Ecto neural progenitor cell (in vitro differentiated cells): ENCODE data around the gene SLC43A1.

Experiments
- DNase-seq: peaks from one replicate; pipeline ENCODE4 v3.0.0-alpha.2; 2018; ENCODE audit warnings: low spot score

The SLC43A1 gene

DNA sequence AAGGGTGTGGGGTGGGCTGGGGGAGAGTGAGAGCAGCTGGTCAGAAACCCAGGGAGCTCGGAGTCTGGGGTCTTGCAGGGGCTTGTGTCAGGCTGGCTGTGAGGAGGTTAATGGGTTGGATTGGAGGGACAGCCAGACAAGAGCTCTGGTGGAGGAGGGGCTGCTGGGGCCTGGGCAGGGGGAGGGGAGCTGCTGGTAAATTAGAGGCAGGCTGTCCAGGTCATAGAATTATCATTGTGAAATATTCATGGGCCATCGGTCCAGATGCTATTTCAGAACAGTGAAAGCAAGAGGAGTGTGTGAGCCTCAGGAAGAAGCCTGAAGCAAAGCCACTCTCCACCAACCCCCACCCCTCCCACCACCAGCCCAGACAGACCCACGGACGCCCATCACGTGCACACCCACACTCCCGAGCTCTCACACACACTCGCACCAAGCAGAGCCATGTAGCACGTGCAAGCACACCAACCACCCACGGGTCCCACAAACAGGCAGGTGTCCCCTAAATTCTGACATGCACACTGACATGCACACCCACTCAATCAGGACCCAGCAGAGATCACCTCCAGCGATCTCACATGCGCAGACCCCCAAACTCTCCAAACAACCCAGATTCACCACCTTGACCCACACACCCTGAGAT, 36.4 kb downstream of the SLC43A1 start:
- no peak for DNase-seq

DNA sequence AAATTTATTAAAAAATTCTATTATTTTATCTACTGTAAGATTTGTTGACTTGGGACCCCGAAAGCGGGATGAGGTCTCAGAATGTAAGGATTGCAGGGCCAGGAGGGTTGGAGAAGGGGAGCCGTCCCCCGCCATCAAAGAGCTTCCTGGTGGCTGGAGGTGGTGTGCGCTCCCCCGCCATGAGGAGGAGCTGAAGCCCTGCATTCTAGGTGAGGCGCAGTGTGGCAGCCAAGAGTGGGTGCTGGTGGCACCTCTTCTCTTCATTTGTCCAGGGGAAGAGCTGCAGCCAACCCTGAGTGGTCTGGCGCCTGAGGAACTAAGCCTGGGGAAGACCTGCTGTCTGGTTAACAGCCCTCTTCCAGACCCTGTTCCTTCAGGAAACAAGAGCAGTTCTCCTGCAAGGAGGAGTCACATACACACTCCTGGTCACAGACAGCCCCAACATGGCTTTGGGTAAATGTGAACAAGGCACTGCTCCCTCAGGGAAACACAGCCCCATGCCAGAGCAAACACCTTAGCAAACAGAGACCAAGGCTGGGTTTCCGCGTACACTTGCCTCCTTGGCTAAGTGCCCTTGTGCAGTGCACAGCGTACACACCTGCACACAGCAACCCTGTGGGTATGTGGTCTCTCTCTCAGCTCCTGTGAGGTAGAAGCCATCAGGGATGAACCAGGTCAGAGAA, 37.9 kb downstream of the SLC43A1 start:
- DNase-seq = no peak

DNA sequence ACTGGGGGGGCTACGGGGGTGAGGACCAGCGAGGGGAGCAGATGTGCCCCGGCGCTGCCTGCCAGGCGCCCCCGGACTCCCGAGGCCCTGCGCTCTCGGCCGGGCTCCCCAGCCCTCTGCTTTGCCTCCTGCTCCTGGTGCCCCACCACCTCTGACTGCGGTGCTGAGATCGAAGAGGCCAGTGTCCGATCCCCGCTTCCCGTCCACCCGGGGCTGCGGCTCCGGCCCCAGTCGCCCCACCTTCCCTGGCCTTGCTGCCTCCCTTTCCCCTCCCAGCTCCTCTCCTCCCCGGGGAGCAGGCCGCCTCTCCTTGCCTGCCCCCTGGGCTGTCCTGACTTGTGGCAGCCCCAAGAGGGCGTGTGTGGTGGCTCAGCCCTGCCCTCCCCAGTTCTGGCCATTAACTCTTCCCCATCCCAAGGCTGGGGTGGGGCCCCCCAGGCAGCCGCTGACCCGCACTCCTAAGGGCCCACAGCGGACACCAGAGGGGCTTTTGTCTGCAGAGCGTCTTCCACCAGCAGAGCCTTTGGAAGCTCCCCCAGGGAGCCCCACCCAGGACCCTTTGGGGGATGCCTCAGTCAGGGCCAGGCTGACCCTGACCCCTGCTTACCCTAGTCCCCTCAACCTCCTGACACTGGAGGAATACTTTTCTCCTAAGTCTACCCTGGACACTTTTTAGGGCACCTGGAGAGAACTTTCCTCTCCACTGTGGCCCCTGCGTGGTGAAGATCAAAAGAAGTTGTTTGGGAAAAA, 38.6 kb downstream of the SLC43A1 start:
- no peak for DNase-seq

DNA sequence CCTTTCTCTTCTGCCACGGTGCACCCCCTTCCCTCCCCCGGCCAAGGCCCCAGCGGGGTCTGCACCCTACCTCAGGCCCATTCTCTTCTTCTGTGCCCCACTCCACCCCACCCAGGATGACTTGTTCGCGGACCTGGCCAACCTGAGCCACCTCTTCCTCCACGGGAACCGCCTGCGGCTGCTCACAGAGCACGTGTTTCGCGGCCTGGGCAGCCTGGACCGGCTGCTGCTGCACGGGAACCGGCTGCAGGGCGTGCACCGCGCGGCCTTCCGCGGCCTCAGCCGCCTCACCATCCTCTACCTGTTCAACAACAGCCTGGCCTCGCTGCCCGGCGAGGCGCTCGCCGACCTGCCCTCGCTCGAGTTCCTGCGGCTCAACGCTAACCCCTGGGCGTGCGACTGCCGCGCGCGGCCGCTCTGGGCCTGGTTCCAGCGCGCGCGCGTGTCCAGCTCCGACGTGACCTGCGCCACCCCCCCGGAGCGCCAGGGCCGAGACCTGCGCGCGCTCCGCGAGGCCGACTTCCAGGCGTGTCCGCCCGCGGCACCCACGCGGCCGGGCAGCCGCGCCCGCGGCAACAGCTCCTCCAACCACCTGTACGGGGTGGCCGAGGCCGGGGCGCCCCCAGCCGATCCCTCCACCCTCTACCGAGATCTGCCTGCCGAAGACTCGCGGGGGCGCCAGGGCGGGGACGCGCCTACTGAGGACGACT, 39.3 kb downstream of the SLC43A1 start:
- DNase-seq = peak; percentile 67

DNA sequence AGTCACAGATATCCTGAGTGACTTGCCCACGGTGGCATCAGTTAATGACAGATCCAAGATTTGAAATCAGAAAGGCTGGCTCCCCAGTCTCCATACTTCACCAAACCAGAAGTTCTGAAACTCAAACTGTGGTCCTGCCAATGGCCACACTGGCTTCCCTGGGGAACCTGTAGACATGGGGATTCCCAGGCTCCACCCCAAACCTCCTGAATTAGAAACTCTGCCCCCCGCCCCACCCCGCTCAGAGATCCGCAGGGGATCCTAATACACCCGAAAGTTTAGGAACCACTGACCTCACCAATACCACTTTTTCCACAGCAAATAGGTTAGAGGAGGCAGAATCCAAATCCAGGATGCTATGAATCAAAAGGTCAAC, 39.8 kb downstream of the SLC43A1 start:
- no peak for DNase-seq

DNA sequence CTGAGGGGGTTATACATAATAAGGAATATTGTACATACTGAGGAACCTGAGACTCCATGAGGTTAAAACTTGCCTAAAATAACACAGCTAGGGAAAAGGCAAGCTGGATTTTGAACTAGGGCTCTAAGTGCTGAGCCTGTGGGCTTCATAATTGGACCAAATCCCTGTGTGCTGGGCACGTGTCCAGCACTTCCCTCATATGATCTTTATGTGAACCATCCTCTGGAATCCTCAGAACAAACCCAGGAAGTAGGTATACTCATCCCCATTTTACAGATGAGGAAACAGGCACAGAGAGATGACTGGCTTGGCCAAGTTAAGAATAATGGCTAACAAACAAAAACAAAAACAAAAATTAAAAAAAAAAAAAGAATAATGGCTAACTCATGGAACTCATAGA, 40.3 kb downstream of the SLC43A1 start:
- no peak for DNase-seq

DNA sequence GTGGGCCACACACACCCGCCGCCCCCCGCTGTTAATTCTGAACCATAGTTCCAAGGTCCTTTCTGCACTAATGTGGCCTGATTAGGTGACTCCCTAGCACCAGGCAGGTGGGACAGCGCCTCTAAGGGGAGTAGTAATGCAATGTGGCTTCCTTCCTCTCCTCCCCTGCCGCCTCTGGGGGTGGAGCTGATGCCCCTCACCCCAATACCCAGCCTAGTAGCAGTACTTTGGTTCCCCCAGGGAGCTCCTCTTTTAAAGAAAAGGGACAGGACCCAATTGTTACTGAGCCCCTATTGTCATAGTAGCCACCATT, 40.7 kb downstream of the SLC43A1 start:
- no peak for DNase-seq

DNA sequence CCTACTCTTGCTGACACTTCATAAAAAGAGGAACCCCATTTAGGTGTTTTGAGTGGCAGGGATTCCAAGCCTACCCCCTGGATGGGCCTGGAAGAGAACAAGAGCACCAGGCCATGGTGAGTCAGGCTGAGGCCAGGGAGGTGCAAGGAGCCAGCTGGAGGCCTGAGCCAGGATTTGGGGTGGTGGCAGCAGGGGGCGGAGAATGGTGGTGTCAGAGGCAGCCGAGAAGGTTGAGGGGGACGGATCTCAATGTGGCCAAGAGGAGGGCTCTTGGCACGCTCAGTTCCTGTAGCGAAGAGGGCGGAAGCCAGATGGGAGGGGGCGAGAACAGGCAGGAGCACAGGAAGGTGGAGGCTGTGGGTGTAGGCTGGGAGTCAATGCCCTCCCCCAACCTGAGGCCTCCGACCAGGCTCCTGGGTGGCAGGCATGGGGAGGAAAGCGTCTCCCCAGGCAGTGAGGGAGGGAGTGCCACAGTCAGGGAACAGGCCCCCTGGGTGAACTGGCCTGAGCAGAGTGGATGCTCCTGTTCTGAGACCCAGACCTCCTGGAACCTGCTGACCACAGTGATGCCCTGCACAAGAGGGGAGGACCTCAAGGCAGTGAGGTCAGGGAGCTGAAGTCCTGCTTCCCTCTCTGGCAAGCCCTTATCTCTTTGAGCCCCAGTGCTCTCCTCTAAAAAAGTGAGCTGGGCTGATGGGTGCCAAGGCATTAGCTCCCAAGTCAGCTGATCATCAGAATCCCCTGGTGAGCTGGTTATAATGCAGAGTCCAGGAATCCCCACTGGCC, 41.3 kb downstream of the SLC43A1 start:
- no peak for DNase-seq

DNA sequence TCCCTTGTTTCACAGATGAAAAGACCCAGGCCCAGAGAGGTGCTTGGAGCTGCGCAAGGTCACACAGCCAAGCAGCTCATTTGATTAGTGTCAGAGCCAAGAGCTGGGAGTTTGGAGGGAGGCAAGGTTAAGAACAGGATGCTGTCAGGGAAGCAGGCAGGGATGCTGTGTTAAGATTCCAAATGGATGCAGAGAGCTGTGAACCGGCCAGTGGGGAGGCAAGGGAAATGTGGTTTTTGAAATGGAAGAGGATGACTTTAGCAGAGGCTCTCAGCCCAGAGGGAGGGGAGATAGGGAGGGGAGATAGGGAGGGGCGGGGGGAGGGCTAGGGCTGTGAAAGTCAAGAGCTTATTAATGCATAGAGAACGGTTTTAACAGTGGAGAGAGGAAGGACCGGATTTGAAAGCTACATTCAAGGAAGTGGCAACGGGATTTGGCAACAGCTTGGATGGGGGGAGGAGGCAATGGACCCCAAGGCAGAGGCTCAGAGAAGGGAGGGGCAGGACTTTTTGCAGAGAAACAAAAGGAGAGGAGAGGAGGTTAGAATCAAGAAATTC, 42.1 kb downstream of the SLC43A1 start:
- no peak for DNase-seq

DNA sequence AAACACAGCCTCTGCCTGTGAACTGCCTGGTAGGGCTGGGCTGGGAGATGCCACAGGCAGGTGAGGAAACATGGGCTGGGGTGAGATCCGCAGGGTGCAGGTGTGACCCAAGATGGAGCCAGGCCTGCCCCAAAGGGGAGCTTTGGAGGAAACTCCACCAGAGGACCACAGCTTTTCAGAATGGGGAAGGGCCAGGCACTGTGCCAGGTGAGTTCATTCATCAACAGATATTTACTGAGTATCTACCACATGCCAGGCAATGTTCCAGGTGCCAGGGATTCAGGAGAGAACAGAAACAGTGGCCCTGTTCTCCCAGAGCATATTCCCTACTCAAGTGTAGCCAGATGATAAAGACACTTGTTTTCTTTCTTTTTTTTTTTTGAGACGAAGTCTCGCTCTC, 44.0 kb downstream of the SLC43A1 start:
- DNase-seq = no peak

DNA sequence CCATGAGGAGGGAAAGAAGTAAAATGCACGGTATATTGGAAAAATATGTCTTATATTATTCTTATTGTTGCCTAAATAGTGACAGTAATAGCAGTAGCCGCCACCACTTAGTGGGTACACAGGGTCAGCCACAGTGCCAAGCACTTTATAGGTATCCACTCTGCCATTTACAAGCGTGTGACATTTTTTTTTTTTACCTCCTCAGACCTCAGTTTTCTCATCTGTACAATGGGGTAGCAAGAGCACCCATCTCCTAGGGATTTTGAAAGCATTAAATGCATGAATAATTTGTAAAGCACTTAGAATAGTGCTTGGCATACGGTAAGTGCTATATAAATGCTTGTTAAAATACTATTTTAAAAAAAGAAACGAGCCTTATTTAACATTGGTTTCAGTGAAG, 46.2 kb downstream of the SLC43A1 start:
- no peak for DNase-seq

DNA sequence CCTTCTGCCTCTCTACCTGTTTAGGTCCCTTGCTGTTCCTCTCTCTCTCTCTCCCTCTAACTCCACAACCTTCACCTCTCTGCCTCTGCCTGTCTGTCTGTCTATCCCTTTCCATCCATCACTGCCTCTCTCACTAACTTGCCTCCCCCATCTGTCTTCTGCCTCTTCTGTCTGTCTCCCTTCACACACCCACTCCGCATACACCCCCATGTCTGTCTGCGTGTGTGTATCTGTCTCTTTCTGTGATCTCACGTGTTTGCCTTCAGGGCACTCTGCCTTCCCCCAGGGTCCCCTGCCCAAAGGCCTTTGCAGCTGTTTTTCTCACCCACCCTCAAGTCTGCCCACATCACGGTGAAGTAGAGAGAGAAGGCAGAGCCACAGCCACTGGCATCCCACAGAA, 47.2 kb downstream of the SLC43A1 start:
- DNase-seq = no peak

DNA sequence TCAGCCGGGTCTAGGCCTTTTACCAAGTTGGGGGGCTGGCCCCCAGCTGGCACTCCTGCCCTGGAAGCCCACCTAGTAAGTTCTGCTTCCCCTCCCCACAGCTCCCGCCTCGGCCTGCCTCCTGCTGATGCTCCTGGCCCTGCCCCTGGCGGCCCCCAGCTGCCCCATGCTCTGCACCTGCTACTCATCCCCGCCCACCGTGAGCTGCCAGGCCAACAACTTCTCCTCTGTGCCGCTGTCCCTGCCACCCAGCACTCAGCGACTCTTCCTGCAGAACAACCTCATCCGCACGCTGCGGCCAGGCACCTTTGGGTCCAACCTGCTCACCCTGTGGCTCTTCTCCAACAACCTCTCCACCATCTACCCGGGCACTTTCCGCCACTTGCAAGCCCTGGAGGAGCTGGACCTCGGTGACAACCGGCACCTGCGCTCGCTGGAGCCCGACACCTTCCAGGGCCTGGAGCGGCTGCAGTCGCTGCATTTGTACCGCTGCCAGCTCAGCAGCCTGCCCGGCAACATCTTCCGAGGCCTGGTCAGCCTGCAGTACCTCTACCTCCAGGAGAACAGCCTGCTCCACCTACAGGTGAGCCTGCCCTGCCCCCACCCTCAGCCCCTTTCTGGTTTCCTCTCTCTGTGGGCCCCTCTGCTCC, 47.9 kb downstream of the SLC43A1 start:
- DNase-seq = no peak

DNA sequence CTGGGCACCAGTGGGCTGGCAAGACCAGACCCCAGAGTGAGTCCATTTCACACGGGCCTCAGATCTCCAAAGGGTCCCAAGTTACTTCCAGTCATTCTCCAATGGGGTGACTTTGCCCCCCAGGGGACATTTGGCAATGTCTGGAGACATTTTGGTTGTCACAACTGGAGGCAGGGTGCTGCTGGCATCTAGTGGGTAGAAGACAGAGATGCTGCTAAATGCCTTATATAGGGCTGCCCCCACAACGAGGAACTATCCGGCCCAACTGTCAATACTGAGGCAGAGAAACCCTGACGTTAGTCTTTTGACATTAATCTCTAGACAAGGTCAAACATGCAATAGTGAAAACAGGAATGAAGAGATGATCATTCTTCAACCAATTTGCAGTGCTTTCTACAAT, 48.8 kb downstream of the SLC43A1 start:
- no peak for DNase-seq

DNA sequence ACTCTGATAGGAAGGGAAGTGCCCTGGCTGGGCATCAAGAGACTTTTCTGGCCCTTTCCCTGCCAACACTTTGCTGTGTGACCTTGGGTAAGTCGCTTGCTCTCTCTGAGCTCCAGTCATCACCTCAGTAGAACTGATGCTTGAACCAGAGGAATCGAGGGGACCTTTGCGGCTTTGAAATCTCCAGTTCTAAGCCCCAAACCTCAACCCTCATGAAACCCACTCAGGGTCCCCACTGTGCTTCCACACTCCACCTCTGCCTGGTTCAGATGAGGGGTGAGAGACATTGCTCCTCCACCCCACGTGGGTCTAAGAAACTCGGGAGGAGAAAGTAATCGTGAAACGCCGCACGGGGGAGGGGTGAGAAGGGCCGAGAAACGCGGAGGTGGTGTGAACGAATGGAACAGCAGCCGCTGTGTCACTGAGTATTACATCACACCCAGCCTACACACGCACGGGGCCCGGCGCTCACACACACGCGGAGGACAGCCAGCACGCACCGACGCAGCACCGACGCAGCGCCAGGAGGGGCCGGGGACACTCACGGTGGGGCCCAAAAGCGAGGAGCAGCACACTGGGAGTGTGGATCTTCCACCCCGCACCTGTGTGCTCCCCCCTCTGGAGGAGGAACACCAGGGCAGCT, 50.8 kb downstream of the SLC43A1 start:
- no peak for DNase-seq

DNA sequence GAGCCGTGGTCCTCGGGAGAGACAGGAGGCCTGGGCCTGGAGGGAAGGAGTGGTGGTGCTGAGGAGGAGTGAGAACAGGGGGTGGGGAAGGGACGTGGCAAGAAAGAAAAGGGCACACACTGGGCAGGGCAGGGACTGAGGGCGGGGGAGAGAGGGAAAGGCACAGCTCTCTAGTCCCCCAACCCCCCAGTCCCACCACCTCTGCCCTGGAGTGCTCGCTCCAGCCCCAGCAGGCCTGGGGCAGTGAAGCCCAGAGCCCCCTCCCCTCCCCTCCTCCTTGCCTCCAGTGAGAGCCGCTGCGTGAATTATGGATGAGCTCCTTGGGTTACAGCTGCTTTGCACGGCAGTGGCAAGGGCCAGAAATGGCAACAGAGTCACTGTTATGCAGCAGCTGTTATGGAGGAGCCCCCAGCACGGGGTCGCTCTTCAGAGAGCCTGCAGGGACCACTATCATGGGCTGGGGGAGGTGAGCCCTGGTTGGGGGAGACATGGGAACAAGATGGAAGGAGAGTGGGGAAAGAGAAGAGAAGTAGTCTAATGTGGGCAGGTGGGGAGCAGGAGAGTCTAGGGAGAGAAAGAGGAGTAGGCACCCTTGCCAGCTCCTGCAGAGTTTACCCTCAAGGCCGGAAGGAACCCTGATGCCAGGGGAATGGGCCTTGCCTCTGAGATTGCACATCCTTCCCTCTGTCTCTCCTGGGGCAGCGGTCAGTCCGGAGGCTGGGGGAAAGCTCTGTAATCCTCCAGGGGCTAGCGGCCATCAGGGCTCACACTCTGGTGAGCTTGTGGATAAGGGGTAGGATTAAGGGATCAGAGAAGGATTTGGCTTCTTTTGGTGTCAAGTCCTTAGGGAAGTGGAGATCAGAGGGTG, 51.6 kb downstream of the SLC43A1 start:
- DNase-seq = no peak

DNA sequence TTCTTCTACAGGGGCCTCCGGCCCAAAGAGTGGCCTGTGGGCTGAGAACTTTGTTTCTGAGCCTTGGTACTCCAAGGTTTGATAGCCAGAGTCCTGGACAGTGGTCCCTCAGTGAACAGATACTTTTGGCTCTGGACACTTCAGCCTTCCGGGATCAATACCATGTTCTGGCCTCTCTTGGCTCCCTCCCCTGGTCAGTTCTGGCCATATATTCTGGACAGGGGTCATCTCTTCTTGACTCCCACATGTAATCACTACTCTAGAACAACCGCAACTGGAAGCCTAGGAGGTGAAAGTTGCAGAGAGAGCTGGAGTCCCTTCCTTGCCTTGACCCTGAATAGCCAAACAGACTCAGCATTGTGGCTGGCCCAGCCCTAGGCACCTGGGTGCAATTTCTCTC, 52.9 kb downstream of the SLC43A1 start:
- DNase-seq = no peak

DNA sequence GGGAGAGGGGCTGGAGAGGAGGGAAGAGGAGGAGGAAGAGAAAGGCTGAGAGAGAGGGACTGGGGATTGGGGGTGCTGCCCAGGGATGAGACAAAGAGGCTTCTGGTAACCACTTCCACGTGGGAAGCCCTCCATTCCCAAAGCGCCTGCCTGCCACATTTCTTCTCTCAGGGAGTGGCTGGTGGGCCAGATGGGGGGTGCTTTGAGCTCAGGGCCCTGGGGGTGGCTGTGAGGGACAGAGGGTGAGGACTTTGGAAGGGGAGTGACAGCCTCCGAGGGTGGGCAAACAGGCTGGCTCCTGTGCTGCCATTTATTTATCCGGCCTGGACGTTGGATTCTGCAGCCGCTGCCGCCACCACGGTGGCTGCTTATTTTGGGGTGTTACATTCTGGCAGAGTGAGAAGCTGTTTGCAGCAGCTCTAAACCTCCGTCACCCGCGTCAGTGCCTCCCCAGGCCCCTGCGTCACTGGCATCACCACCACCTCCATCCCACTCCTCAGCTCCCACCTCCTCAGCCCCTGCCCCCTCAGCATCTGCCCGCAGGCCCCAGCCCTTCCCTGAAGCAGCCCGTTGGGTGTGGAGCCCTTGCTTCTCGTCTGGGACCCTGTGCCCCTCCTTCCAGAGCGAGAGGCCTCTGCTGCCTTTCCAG, 53.5 kb downstream of the SLC43A1 start:
- no peak for DNase-seq
